Fibroblast of mammary gland (primary cell): ENCODE results near the gene EMILIN3.
A peak's percentile ranks its signal among the peaks of the same experiment; 100 is the strongest.
"Not testable (repeated sequence)": the region's sequence is repeated elsewhere in the genome, so short reads cannot be mapped to it uniquely, and the experiment has no call there.

Experiments used
- DNase-seq: peaks from one replicate; pipeline ENCODE4 v3.0.0-alpha.2; 2010; ENCODE audit warnings: low read depth
- H3K4me3 ChIP-seq: 2 replicates; pipeline ENCODE4 v1.5.1; 2011; ENCODE audit warnings: low read depth, mild to moderate bottlenecking, low read length, moderate library complexity; ENCODE audit not compliant: control insufficient read depth
- TF ChIP-seq, protein P1 (sequence below): conservative IDR thresholded peaks from 2 replicates; pipeline ENCODE4 v1.5.1; 2011; ENCODE audit warnings: low read depth, low read length, inconsistent platforms; ENCODE audit not compliant: control insufficient read depth, insufficient read depth

Gene EMILIN3

DNA sequence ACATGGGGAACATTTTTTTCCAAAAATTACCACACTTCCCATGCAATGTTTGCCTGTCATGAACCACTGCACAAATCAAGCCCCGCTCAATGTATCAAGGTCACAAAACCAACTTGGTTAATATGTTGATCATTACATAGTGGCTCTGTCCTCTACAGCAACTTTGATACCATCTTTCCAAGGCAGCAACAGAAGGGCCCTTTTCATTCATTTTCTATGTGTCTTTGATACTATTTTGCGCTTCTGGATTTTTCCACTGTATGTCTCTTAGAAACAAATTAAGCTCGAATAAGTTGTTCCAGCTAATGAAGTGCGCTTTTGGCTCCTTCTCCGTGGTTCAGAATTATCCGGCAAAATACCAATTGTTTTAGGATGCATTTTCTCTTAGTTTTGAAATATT is 50.6 kb downstream of the EMILIN3 start:
- TF ChIP-seq, protein P1, sequence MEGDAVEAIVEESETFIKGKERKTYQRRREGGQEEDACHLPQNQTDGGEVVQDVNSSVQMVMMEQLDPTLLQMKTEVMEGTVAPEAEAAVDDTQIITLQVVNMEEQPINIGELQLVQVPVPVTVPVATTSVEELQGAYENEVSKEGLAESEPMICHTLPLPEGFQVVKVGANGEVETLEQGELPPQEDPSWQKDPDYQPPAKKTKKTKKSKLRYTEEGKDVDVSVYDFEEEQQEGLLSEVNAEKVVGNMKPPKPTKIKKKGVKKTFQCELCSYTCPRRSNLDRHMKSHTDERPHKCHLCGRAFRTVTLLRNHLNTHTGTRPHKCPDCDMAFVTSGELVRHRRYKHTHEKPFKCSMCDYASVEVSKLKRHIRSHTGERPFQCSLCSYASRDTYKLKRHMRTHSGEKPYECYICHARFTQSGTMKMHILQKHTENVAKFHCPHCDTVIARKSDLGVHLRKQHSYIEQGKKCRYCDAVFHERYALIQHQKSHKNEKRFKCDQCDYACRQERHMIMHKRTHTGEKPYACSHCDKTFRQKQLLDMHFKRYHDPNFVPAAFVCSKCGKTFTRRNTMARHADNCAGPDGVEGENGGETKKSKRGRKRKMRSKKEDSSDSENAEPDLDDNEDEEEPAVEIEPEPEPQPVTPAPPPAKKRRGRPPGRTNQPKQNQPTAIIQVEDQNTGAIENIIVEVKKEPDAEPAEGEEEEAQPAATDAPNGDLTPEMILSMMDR = no peak
- H3K4me3 ChIP-seq = peak overlapping the region; percentile 74
- no peak for DNase-seq

DNA sequence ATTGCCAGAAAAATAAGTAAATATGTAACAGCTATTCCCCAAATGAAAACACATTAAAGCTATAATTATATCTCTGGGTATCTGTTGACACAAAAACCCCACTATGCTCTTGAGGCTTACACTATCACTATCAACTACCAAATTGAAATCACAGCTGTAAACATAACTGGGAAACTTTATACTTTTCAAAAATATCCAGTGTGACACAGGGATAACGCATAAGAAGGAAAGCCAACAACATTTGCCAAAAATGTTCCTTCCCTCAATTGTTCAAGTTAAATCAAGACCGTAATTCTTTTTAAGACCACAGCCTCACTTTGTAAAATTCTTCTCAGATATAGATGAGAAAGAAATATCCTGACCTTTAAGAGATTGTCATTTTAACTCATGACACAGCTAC is 52.2 kb downstream of the EMILIN3 start:
- no peak overlapping the region for H3K4me3 ChIP-seq
- TF ChIP-seq, protein P1 = no peak
- peak; percentile 50 for DNase-seq

DNA sequence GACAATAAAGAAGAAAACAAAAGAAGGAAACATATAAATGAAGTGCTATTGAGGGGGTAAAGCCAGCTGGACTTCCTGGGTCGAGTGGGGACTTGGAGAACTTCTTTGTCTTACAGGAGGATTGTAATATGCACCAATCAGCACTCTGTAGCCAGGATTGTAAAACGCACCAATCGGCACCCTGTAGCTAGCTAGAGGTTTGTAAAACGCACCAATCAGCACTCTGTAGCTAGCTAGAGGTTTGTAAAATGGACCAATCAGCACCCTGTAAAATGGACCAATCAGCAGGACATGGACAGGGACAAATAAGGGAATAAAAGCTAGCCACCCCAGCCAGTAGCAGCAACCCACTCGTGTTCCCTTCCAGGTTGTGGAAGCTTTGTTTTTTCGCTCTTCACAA is 54.6 kb downstream of the EMILIN3 start:
- not testable (repeated sequence) for DNase-seq

More for the DNA sequence above, 54.6 kb downstream of the EMILIN3 start:
- not testable (repeated sequence) for H3K4me3 ChIP-seq
